ENCODE results near the gene ZFP3.
"Not testable (repeated sequence)": the region's sequence is repeated elsewhere in the genome, so short reads cannot be mapped to it uniquely, and the experiment has no call there.

The ZFP3 gene

DNA sequence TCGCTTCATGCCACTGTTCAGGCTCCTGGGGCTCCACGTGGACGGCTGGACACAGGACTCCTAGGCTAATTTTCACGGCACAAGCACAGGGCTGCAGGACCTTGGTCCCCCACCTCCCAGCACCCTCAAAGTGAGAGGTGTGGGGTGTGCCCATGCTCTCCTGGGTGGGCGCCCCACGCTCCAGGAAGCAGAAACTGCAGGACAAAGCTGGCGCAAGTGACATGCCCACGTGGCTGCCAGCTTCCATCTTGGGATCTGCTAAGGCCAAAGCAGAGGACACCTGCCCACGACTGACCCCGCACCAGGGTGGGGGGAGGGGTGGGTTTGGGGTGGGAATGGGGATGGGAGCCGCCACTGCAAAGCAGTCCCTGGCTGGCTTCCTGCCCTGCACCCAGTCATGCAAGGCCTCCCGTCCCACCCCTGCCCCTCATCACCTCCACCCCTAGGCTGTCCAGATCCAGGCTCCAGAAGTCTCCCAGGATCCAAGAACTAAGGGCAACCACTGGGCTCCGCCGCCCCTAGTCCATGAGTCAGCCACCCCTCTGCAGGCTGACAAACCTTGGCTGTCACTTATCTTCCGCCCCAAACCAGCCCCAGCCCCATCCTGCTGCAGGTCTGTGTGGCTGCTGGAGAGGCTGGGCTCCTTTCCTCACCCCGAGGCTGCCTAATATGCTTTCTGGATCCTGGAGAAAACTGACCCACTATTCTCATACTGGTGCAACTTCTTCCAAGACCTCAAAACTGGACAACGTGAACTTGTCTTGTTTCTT is 48.6 kb downstream of the ZFP3 start:
- DNase-seq = no peak

DNA sequence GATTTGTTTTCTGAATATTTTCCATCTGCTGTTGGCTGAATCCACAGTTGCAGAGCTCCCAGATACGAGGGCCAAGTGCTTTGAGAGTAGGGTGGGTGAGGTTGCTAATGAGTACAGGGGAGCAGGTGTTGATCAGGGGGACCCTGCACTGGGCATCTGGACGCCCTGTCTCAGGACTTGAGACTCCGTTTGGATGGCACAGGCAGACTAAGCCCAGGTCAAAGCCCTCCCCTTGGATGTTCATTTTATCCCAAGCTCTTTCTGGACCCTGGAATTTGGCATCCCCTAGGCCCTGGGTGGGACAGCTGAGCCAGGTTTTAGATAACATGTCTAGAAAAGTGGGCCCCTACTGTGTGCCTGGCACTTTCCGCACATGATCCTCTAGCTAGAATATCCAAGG is 49.6 kb downstream of the ZFP3 start:
- no peak for DNase-seq

- DNase-seq = not testable (repeated sequence)
Observed at GRCh38 chr17:5128387-5128786, 50.1 kb downstream of the ZFP3 start.

GRCh38 chr17:5128905-5129535 is 50.8 kb downstream of the ZFP3 start:
- no peak for DNase-seq

DNA sequence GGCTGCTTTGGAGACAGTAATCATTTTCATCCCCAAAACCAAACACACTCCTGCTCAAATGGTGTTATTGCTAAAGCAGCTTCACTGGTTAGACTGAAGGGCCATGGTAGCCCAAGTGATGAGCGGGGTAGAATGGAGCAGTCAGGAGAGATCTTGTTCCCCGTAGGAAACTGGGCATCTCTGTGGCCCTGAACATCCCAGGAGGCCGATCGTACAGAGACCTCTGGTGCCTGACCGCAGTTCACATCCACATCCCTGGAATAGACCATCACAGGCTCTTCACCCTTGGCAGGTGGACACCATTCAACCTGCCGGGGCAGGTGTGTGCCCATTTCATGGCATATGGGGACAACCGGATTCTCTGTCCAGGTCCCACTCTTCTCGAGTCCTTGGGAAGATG is 51.5 kb downstream of the ZFP3 start:
- DNase-seq = not testable (repeated sequence)

GRCh38 chr17:5130261-5130660 is 52.0 kb downstream of the ZFP3 start:
- DNase-seq = not testable (repeated sequence)

DNA sequence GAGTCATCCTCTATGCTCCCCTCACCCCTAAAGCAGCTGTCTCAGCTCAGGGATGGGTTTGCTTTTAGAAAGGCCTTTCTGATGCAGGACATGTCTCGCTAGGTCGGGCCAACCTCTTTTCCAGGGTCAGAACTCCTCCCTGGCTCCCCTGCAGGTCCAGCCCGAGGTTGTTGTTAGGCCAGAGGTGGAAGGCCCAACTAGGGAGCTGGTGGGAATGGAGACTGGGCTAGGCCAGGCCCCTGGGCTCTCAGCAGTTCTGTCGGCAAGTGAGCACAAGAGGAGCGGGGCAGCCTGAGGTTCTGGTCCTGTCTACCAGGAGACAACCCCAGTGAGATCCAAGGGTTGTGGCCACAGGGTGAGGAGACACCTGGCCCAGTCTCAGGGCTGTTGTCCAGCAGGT is 52.4 kb downstream of the ZFP3 start:
- DNase-seq = not testable (repeated sequence)

GRCh38 chr17:5131146-5131715 is 53.0 kb downstream of the ZFP3 start:
- no peak for DNase-seq

GRCh38 chr17:5131799-5132502 is 53.7 kb downstream of the ZFP3 start:
- not testable (repeated sequence) for DNase-seq

- not testable (repeated sequence) for DNase-seq
Observed at GRCh38 chr17:5132503-5133225, 54.4 kb downstream of the ZFP3 start.

GRCh38 chr17:5133311-5133710 is 55.0 kb downstream of the ZFP3 start:
- no peak for DNase-seq

DNA sequence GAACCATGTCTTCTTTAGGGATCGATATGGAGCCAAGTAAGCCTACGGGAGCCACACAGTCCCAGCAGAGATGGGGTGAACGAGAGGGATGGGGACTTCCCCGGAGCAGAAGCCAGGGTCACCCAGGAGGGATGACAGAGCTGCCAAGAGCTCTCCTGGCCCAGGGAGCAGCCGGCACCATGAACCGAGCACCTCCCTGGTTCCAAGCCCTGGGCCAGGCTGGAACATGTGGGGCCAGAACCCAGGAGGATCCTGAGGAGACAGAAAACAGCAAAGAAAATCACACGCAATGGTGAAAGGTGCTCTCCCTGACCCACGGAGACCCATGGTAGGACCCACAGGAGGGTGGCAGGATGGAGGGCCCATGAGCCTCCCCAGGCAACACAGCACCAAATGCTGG is 55.7 kb downstream of the ZFP3 start:
- DNase-seq = not testable (repeated sequence)

GRCh38 chr17:5134571-5134970 is 56.3 kb downstream of the ZFP3 start:
- not testable (repeated sequence) for DNase-seq

DNA sequence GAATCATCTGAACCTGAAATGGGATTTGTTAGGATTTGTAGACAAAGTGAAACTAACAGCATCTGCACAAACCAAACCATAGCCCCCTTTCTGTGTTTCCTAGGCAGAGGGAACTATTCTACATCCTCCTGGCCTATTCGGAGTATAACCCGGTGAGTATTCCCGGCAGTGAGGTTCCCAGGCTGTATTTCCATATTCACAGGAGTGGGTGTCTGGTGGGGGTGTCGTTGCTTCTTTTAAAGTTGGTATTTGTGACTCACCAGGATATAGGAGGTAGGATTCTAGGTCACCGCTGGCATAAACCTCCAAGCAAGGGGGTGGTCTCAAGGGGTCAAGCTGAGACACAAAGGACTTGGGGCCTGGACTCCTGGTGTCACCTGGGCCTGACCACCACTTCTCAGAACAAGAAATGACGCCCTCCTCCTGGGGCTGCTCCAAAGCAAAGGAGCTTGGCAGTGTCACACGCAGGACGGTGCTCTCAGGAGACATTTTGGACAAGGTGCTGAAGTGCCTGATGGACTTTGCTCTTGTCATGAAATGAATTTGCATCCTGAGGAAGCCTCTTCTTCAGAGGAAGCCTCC is 57.0 kb downstream of the ZFP3 start:
- DNase-seq = not testable (repeated sequence)

DNA sequence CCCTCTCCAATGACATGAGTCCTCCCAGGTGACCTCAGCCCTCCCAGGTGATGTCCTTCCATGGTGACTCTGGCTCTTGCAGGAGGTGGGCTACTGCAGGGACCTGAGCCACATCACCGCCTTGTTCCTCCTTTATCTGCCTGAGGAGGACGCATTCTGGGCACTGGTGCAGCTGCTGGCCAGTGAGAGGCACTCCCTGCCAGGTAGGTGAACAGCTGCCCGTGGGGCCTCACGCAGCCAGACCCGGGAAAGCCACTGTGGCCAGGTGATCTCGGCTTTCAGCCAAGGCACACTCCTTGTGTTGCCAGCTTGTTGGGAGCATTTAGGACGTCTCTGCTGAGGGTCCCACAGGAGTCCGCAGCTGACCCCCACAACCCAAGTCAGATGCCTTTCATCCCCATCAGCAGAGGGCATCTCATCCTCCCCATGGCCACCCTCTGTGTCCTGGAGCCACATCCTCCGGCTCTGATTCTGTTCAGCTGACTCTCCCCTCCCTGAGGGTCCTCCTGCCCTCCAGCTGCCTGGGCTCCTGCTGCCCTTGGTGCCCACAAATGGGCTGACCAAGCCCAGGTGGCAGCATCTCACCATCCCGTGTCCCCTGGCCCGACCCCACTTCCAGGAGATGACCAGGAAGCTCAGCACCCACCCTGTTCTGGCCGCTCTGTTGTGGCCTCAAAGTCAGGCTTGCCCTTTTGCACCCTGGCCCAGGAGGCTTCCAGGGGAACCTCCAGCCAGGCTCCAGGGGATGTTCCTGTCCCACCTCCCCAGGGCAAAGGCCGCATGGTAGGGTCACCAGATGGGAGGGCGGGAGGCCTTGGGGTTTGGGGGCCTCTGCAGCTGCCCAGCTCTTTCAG is 57.7 kb downstream of the ZFP3 start:
- DNase-seq = no peak

GRCh38 chr17:5136580-5137412 is 58.5 kb downstream of the ZFP3 start:
- DNase-seq = not testable (repeated sequence)

GRCh38 chr17:5137511-5138197 is 59.4 kb downstream of the ZFP3 start:
- DNase-seq = not testable (repeated sequence)

- not testable (repeated sequence) for DNase-seq
Observed at GRCh38 chr17:5138198-5138544, 59.9 kb downstream of the ZFP3 start.

GRCh38 chr17:5138616-5139457 is 60.6 kb downstream of the ZFP3 start:
- DNase-seq = no peak
